Measurements from ENCODE around the gene TLE3.

DNA sequence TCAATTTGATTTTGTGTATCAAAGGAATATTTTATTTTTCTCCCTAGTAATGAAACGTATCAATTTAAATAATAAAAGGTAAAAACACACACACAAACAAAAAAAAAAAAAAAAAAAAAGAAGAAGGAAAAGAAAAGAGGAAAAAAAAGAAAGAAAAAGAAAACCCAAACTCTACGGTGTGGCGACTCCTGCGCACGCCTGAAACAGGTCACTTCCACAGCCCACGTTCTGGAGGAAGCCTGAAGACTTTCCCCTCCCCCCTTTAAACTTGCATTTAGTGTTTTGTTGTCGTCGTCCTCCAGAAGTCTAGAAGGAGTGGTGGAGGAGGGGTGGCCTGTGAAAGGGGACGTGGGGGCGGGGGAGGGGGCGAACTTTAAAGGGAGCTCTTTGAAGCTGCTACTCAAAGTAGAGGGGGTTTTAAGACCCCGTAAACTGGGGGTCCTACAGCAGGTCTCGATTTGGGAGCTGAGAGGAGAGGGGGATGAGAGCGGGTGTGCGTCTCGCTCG lies 2.3 kb upstream of the TLE3 start:
- TF ChIP-seq CTCF (IDR thresholded peaks at IDR 0.05) (no peak), POLR2A (IDR thresholded peaks at IDR 0.05) (no peak), POLR2AphosphoS5 (IDR thresholded peaks at IDR 0.05) (no peak)
